Measurements from ENCODE around the gene KRT34.

GRCh38 chr17:41393826-41394225 lies 11.7 kb upstream of the KRT34 start:
- TF ChIP-seq POLR2A (IDR thresholded peaks at IDR 0.05; ENCODE audit: extremely low read depth, insufficient read length) (no peak), CTCF (IDR thresholded peaks at IDR 0.05; ENCODE audit: low read depth, low read length) (no peak), MAX (IDR thresholded peaks at IDR 0.05; ENCODE audit: low read depth, low read length) (no peak)
